Heart left ventricle (tissue), 16 donors: ENCODE results near the gene MSH3. TPM values are rescaled to one million over a fixed set of nuclear protein-coding genes. Genes with fewer than 3 reads are reported as not detected.
"Not testable (repeated sequence)": the region's sequence is repeated elsewhere in the genome, so short reads cannot be mapped to it uniquely, and the experiment has no call there.

ENCODE experiments used
- ATAC-seq, 4 donors: fragments of 200-7000 bp; cut with Tn5 transposase; one replicate each; pipeline ENCODE4 v1.9.1; 2020 to 2022; ENCODE audit warnings: moderate library complexity in 4 of 4, mild to moderate bottlenecking in 3 of 4, moderate number of reproducible peaks in 1 of 4
- DNase-seq, 5 donors: peaks; one replicate each; pipeline ENCODE4 v3.0.0-alpha.2; 2020
- H3K27ac ChIP-seq, 12 donors: fragments of 200-600 bp; sonication (generic) in 4 of 12; one replicate each; pipeline versions ENCODE4 v1.5.0 to v1.8.0; 2016 to 2022; ENCODE audit warnings: mild to moderate bottlenecking in 2 of 12
- H3K27me3 ChIP-seq, 9 donors: fragments of 200-600 bp; sonication (generic) in 2 of 9; one replicate each; pipeline versions ENCODE4 v1.5.1 to v1.8.0; 2016 to 2022; ENCODE audit warnings: mild to moderate bottlenecking in 3 of 9
- H3K36me3 ChIP-seq, 9 donors: fragments of 200-600 bp; sonication (generic) in 2 of 9; one replicate each; pipeline versions ENCODE4 v1.5.0 to v1.8.0; 2018 to 2022; ENCODE audit warnings: mild to moderate bottlenecking in 2 of 9
- H3K4me1 ChIP-seq, 12 donors: fragments of 200-600 bp; sonication (generic) in 4 of 12; one replicate each; pipeline versions ENCODE4 v1.5.0 to v1.8.0; 2016 to 2022; ENCODE audit warnings: mild to moderate bottlenecking in 3 of 12
- H3K4me3 ChIP-seq, 12 donors: fragments of 200-600 bp; sonication (generic) in 4 of 12; one replicate each; pipeline versions ENCODE4 v1.5.0 to v1.8.0; 2017 to 2022; ENCODE audit warnings: mild to moderate bottlenecking in 9 of 12, moderate library complexity in 4 of 12
- H3K9me3 ChIP-seq, 12 donors: fragments of 200-600 bp; sonication (generic) in 4 of 12; one replicate each; pipeline versions ENCODE4 v1.5.0 to v1.8.0; 2016 to 2022; ENCODE audit warnings: mild to moderate bottlenecking in 1 of 12
- CTCF ChIP-seq, 12 donors: fragments of 200-600 bp; sonication (generic) in 4 of 12; IDR thresholded peaks; one replicate each; pipeline versions ENCODE4 v1.5.0 to v1.8.0; 2018 to 2022; ENCODE audit warnings: antibody characterized with exemption in 12 of 12, mild to moderate bottlenecking in 5 of 12
- POLR2A ChIP-seq, 2 donors: fragments of 450-650 bp; IDR thresholded peaks; one replicate each; pipeline ENCODE4 v1.6.1; 2017; ENCODE audit warnings: antibody characterized with exemption in 2 of 2, mild to moderate bottlenecking in 2 of 2, moderate library complexity in 2 of 2
- WGBS, 4 donors: extraction: QIAGEN DNeasy Blood & Tissue Kit in 2 of 4; methylation state at CpG; one replicate each; pipeline versions ENCODE4 v1.1.5 to v1.1.7; 2013 to 2018; 5-methylcytosine and 5-hydroxymethylcytosine counted together
- intact Hi-C, 10 donors: fragments of 100-400 bp; cut with DNase I; formaldehyde crosslinking; loops; one replicate each; pipeline versions ENCODE4 v1.11.1 to v1.14.2; 2022
- polyA plus RNA-seq, 2 donors: library from polyadenylated mRNA; stranded (reverse); fragments of 200-250 nt; gene quantifications; one replicate each; pipeline ENCODE4 v1.2.3, GENCODE V29; 2013
- total RNA-seq, 9 donors: library from RNA; depleted of rRNA in 2 of 9; stranded (reverse); fragments of >200 nt in 2 of 9; fragmentation: NEBNext Ultra II Directional in 3 of 9; extraction: Animal tissue kit (Norgen Biotek cat#: 25700) in 3 of 9; gene quantifications; one replicate each; pipeline versions ENCODE4 v1.1.0 to v1.2.4, GENCODE V29; 2016 to 2023
- donor health status: ischemic (EF 13 %, LVEDD 7.1; RV severe dilation, severe dysfunction).
- donor health status: healthy with polysubstance abuse.
- donor health status: DM: no; HTN: yes; CAD: no.
- donor health status: DM: no; HTN: no; CAD: no.
- donor health status: ischemic (EF 25% LVEDD 6.9; RV normal size, moderate dysfunction).
- donor health status: ischemic (EF 25% LVEDD 5.7; RV mildly dilated, moderate dysfunction).
- donor health status: healthy.
- donor health status: DM: yes; HTN: yes; CAD: no.
- donor health status: ischemic (EF 35%, LVEDD 5.7; RV mildly dilated, moderate dysfunction).
- donor health status: nonischemic (EF 11% LVEDD 7.7; RV severe dilation, severe dysfunction).
- donor health status: DM: yes; HTN: yes; CAD: no.
- donor health status: PGD.
- donor health status: ischemic (EF 29% LVEDD 5.4; RV normal size, mild dysfunction).
- donor health status: nonischemic (EF 23%, LVEDD 6.1; RV moderate dilation, normal function).

MSH3 gene
- total and polyA plus RNA-seq, 11 donors = 2.9 to 15.8 (median 8.4) TPM

- no peaks in the 10 kb centered on the region for H3K9me3 ChIP-seq
- 89 to 97% (median 93%) methylated on average over 2 of the region's 2 CpGs for WGBS, 4 donors
- H3K27ac ChIP-seq = no peak overlapping the region
- no peak overlapping the region for H3K4me3 ChIP-seq
- DNase-seq (no peak), ATAC-seq (no peak)
- intact Hi-C loops = no loop called here
- no peak for TF ChIP-seq CTCF (IDR thresholded peaks at IDR 0.05)
- TF ChIP-seq POLR2A (IDR thresholded peaks at IDR 0.05) = no peak
- no peaks in the 10 kb centered on the region for H3K27me3 ChIP-seq
- H3K36me3 ChIP-seq = peaks cover 0 to 5% (median 0%) of the 10 kb centered on the region in 9 donors
- H3K4me1 ChIP-seq = no peaks in the 10 kb centered on the region
Measured at GRCh38 chr5:80895523-80895922, 241.1 kb downstream of the MSH3 start.

- H3K27ac ChIP-seq, H3K4me1 ChIP-seq, ATAC-seq, H3K4me3 ChIP-seq, H3K36me3 ChIP-seq, H3K27me3 ChIP-seq, intact Hi-C loops, DNase-seq: not testable (repeated sequence)
- WGBS, 4 donors = 88 to 93% (median 90%) methylated on average over 3 of the region's 3 CpGs
- peaks cover 0 to 20% (median 5%) of the 10 kb centered on the region in 12 donors for H3K9me3 ChIP-seq
Measured at GRCh38 chr5:80902624-80903023, 248.2 kb downstream of the MSH3 start.

GRCh38 chr5:80904533-80905187 lies 250.2 kb downstream of the MSH3 start:
- Histone ChIP-seq H3K36me3 (no peaks in the 10 kb centered on the region), H3K27me3 (no peaks in the 10 kb centered on the region), H3K27ac (no peak overlapping the region), H3K9me3 (peaks cover 0 to 20% (median 5%) of the 10 kb centered on the region in 12 donors), H3K4me1 (peaks cover 0 to 6% (median 0%) of the 10 kb centered on the region in 12 donors), H3K4me3 (no peak overlapping the region)
- no peak for ATAC-seq
- 41 to 86% (median 73%) methylated on average over 1 of the region's 1 CpG for WGBS, 4 donors
- no peak for DNase-seq
- TF ChIP-seq POLR2A (IDR thresholded peaks at IDR 0.05) (no peak), CTCF (IDR thresholded peaks at IDR 0.05) (no peak)
- intact Hi-C loops = no loop called here

- H3K27ac ChIP-seq = no peak overlapping the region
- peaks cover 0 to 6% (median 0%) of the 10 kb centered on the region in 12 donors for H3K4me1 ChIP-seq
- 37 to 98% (median 98%) methylated on average over 1 of the region's 1 CpG for WGBS, 4 donors
- intact Hi-C loops = no loop called here
- no peak overlapping the region for H3K4me3 ChIP-seq
- no peak for DNase-seq
- H3K27me3 ChIP-seq = no peaks in the 10 kb centered on the region
- peaks cover 0 to 20% (median 5%) of the 10 kb centered on the region in 12 donors for H3K9me3 ChIP-seq
- TF ChIP-seq CTCF (IDR thresholded peaks at IDR 0.05) (no peak), POLR2A (IDR thresholded peaks at IDR 0.05) (no peak)
- H3K36me3 ChIP-seq = no peaks in the 10 kb centered on the region
- no peak for ATAC-seq
Measured at GRCh38 chr5:80905405-80905804, 251.0 kb downstream of the MSH3 start.

GRCh38 chr5:80912479-80912878 lies 258.0 kb downstream of the MSH3 start:
- intact Hi-C loops = no loop called here
- ATAC-seq (no peak), DNase-seq (no peak)
- no peak overlapping the region for H3K27ac ChIP-seq
- H3K27me3 ChIP-seq = no peaks in the 10 kb centered on the region
- no peaks in the 10 kb centered on the region for H3K36me3 ChIP-seq
- WGBS, 4 donors = 91 to 96% (median 93%) methylated on average over 3 of the region's 3 CpGs
- H3K4me1 ChIP-seq = peaks cover 0 to 7% (median 0%) of the 10 kb centered on the region in 12 donors
- no peak overlapping the region for H3K4me3 ChIP-seq
- TF ChIP-seq POLR2A (IDR thresholded peaks at IDR 0.05) (no peak), CTCF (IDR thresholded peaks at IDR 0.05) (no peak)
- peaks cover 0 to 9% (median 0%) of the 10 kb centered on the region in 12 donors for H3K9me3 ChIP-seq
